Neural cell (in vitro differentiated cells): ENCODE measurements around the gene ARL6IP4.

Experiments
- EZH2 ChIP-seq: fragments of 200-600, 300-800 bp; shearing (Covaris generic), sonication (generic); IDR thresholded peaks from 2 replicates; pipeline ENCODE4 v1.6.1; 2014; ENCODE audit warnings: antibody characterized with exemption, low read length, borderline replicate concordance, mild to moderate bottlenecking; ENCODE audit not compliant: insufficient read depth, poor library complexity, severe bottlenecking
- POLR2AphosphoS5 ChIP-seq: IDR thresholded peaks from 2 replicates; pipeline ENCODE4 v1.6.1; 2012
- RAD21 ChIP-seq: fragments of 450-650 bp; conservative IDR thresholded peaks from 2 replicates; pipeline ENCODE4 v1.6.1; 2014; ENCODE audit warnings: antibody characterized with exemption, mild to moderate bottlenecking, moderate library complexity
- TF ChIP-seq, protein P1 (sequence below): fragments of 450-650 bp; IDR thresholded peaks from 2 replicates; pipeline ENCODE4 v1.5.1; 2014; ENCODE audit warnings: antibody characterized with exemption, mild to moderate bottlenecking, moderate library complexity; ENCODE audit not compliant: poor library complexity, severe bottlenecking

DNA sequence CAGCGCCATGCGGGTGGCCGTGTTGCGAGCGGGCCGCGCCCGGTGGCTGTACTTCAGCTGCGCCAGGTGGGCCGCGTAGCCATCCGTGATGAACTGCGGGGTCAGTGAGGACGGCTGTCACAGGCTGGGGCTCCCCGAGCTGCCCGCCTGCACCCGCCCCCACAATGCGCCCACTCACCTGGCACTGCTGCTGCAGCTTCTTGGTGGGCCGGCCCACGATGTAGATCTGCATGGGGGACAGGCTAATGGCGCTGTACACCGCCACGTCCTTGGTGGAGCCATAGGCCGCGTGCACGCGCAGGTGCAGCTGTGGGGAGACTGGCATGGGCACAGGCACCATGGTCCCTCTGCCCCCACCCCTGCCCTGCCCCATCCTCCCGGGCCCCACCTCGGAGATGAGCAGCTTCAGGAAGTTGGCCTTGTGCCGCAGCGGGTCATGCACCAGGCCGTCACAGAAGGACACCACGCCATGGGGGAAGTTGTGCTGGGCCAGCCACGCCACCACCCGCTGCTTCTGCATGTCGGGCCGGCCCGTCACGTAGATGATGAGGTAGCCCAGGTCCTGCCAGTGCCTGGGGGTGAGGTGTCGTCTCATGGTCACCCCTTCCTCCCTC is 5.9 kb downstream of the ARL6IP4 start:
- TF ChIP-seq POLR2AphosphoS5, result no peak
- TF ChIP-seq, protein P1, sequence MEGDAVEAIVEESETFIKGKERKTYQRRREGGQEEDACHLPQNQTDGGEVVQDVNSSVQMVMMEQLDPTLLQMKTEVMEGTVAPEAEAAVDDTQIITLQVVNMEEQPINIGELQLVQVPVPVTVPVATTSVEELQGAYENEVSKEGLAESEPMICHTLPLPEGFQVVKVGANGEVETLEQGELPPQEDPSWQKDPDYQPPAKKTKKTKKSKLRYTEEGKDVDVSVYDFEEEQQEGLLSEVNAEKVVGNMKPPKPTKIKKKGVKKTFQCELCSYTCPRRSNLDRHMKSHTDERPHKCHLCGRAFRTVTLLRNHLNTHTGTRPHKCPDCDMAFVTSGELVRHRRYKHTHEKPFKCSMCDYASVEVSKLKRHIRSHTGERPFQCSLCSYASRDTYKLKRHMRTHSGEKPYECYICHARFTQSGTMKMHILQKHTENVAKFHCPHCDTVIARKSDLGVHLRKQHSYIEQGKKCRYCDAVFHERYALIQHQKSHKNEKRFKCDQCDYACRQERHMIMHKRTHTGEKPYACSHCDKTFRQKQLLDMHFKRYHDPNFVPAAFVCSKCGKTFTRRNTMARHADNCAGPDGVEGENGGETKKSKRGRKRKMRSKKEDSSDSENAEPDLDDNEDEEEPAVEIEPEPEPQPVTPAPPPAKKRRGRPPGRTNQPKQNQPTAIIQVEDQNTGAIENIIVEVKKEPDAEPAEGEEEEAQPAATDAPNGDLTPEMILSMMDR, result no peak
- no peak for TF ChIP-seq EZH2
- no peak for TF ChIP-seq RAD21
